ENCODE data around the gene SMURF2. TPM values are rescaled to one million over a fixed set of nuclear protein-coding genes. Genes with fewer than 3 reads are reported as not detected.

Gene SMURF2
- total and polyA plus RNA-seq, 10 of the 15 experiments (the other 5 are each of a cell fraction or from before 2014, with no cell fraction given) = 2.8 to 13.4 (median 7.5) TPM

GRCh38 chr17:64533784-64534183 is 128.3 kb downstream of the SMURF2 start:
- 97% methylated on average over 2 of the region's 2 CpGs for WGBS (ENCODE audit: insufficient coverage, insufficient replicate concordance, low lambda C conversion rate, missing lambda C conversion rate)
- ChIA-PET SMC1A (ENCODE audit: uncharacterized antibody, unreplicated experiment) (interaction anchor here (0.6 to 1.7 kb wide), 6 partner anchors 14 to 752 kb away, joined by 3 to 7 read pairs (median 4); no protein-coding TSS in a partner anchor), CTCF (interaction anchor here (0.6 to 2.5 kb wide), 10 partner anchors 18 to 116 kb away, joined by 3 to 9 read pairs (median 4); no protein-coding TSS in a partner anchor), RAD21 (ENCODE audit: unreplicated experiment) (interaction anchor here (1.0 to 1.1 kb wide), 2 partner anchors 65 to 114 kb away, joined by 3 to 6 read pairs; no protein-coding TSS in a partner anchor), POLR2A (interaction anchor here (1.0 to 1.6 kb wide), 2 partner anchors 18 to 42 kb away, joined by 3 to 6 read pairs; no protein-coding TSS in a partner anchor)
- no peak for ATAC-seq
- H4K20me1 ChIP-seq (ENCODE audit: control insufficient read depth, insufficient read depth) = no peaks in the 10 kb centered on the region
- H3K27me3 ChIP-seq (replicated peaks in 1 of 2; ENCODE audit: control insufficient read depth in 2 of 2, insufficient read depth in 2 of 2, low read length in 1 of 2) = no peaks in the 10 kb centered on the region
- H3K9ac ChIP-seq (ENCODE audit: control insufficient read depth, insufficient read depth, low read length) = no peak overlapping the region
- no peak overlapping the region for H3K4me3 ChIP-seq
- no peak for FAIRE-seq
- no peak overlapping the region for H3K27ac ChIP-seq (ENCODE audit: control insufficient read depth, insufficient read depth)
- no peaks in the 10 kb centered on the region for H3K9me3 ChIP-seq (replicated peaks; ENCODE audit: control insufficient read depth, insufficient read depth, low read length)
- H2AFZ ChIP-seq (ENCODE audit: control insufficient read depth, low read depth, low read length) = no peak overlapping the region
- no TSS peak for BruUV-seq (replicated peaks)
- H3K36me3 ChIP-seq (ENCODE audit: control insufficient read depth in 2 of 2, insufficient read depth in 2 of 2, low read length in 1 of 2) = peaks cover 13 to 50% of the 10 kb centered on the region in 2 experiments
- no peaks in the 10 kb centered on the region for H3K4me1 ChIP-seq (ENCODE audit: control insufficient read depth, insufficient read depth, low read length)
- in situ Hi-C loops (cut with MboI) (no loop called here), intact Hi-C loops (cut with micrococcal nuclease; ENCODE audit: unreplicated experiment) (no loop called here)
- no peaks in the 10 kb centered on the region for H3K79me2 ChIP-seq (ENCODE audit: control insufficient read depth, insufficient read depth, low read length)
- TF ChIP-seq, protein P1, sequence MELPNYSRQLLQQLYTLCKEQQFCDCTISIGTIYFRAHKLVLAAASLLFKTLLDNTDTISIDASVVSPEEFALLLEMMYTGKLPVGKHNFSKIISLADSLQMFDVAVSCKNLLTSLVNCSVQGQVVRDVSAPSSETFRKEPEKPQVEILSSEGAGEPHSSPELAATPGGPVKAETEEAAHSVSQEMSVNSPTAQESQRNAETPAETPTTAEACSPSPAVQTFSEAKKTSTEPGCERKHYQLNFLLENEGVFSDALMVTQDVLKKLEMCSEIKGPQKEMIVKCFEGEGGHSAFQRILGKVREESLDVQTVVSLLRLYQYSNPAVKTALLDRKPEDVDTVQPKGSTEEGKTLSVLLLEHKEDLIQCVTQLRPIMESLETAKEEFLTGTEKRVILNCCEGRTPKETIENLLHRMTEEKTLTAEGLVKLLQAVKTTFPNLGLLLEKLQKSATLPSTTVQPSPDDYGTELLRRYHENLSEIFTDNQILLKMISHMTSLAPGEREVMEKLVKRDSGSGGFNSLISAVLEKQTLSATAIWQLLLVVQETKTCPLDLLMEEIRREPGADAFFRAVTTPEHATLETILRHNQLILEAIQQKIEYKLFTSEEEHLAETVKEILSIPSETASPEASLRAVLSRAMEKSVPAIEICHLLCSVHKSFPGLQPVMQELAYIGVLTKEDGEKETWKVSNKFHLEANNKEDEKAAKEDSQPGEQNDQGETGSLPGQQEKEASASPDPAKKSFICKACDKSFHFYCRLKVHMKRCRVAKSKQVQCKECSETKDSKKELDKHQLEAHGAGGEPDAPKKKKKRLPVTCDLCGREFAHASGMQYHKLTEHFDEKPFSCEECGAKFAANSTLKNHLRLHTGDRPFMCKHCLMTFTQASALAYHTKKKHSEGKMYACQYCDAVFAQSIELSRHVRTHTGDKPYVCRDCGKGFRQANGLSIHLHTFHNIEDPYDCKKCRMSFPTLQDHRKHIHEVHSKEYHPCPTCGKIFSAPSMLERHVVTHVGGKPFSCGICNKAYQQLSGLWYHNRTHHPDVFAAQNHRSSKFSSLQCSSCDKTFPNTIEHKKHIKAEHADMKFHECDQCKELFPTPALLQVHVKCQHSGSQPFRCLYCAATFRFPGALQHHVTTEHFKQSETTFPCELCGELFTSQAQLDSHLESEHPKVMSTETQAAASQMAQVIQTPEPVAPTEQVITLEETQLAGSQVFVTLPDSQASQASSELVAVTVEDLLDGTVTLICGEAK (IDR thresholded peaks at IDR 0.05; ENCODE audit: borderline replicate concordance) = no peak
- H3K4me2 ChIP-seq (ENCODE audit: control insufficient read depth, insufficient read depth) = no peak overlapping the region
- no peak for DNase-seq (ENCODE audit: low read depth, low spot score)
